GM19372 (cell line): Measurements from ENCODE around the gene FANCF.
"Not testable (repeated sequence)": the region's sequence is repeated elsewhere in the genome, so short reads cannot be mapped to it uniquely, and the experiment has no call there.

Experiments
- ATAC-seq: cut with Tn5 transposase; IDR thresholded peaks from one replicate; pipeline ENCODE4 v1.9.1; 2021; ENCODE audit warnings: mild to moderate bottlenecking, low read depth, moderate library complexity; ENCODE audit not compliant: unreplicated experiment

Gene FANCF, protein sequence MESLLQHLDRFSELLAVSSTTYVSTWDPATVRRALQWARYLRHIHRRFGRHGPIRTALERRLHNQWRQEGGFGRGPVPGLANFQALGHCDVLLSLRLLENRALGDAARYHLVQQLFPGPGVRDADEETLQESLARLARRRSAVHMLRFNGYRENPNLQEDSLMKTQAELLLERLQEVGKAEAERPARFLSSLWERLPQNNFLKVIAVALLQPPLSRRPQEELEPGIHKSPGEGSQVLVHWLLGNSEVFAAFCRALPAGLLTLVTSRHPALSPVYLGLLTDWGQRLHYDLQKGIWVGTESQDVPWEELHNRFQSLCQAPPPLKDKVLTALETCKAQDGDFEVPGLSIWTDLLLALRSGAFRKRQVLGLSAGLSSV

DNA sequence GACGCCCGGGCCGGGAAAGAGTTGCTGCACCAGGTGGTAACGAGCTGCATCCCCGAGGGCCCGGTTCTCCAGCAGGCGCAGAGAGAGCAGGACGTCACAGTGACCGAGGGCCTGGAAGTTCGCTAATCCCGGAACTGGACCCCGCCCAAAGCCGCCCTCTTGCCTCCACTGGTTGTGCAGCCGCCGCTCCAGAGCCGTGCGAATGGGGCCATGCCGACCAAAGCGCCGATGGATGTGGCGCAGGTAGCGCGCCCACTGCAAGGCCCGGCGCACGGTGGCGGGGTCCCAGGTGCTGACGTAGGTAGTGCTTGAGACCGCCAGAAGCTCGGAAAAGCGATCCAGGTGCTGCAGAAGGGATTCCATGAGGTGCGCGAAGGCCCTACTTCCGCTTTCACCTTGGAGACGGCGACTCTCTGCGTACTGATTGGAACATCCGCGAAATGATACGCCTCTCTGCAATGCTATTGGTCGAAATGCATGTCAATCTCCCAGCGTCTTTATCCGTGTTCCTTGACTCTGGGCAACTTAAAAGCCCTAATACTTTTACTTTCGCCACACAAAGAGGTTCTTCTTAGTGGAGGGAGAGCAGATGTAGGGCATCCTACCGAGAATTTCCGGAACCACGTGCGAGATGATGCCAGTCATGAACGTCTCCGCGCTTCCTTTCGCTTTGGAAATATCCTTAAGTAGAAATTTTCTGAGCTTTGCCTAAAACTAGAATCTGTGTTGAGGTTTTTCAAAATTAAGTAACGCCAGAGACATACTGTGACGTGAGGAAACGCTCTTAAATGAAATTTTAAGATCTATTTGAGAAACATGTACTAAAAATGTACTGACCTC, at the start of gene FANCF:
FANCF (minus strand) TSS at position 376 of the 840 bp plus-strand sequence; CDS start at position 363, 13 bp downstream.
- peak; percentile 94 for ATAC-seq

DNA sequence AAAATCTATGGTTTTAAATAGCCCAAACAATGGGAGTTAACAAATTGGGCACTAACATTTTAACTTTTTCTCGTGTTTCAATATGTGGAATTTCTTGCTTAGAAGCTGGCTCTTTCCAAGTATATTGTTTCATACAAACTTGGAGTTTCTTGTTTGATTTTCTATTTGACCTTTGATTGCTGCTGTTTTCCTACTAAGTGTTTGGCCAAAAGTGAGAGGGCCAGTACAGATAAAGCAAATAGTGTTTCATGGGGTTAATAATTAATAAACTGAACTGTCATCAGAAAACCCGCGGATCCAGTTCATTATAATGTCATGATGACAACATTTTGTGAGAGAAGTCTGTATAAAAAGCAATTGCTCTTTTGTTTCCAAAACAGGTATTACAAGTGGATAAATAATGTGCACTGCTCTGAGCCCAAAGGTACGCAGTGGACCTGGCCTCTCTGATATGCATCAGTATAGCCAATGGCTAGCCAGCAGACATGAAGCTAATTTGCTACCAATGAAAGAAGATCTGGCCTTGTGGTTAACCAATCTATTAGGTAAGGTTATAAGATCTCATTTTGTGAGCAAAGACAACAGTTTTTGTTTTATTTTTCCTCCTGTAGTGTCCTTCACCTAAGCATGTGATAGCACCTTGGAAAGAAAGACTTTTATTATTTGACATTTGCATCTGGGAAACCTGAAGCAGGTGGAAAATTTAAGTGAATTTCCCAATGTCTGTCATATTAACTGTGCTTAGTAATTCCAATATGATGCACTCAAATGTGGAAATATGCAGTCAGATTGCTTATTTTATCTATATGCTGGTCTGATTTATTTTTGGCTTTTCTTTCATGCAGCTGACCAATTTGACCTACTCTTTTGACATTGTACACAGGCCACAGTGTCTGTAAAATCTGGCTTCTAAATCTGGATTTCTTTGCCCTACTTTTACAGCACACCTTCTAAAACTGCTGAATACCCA, 49.1 kb upstream of the FANCF start:
- ATAC-seq = no peak

DNA sequence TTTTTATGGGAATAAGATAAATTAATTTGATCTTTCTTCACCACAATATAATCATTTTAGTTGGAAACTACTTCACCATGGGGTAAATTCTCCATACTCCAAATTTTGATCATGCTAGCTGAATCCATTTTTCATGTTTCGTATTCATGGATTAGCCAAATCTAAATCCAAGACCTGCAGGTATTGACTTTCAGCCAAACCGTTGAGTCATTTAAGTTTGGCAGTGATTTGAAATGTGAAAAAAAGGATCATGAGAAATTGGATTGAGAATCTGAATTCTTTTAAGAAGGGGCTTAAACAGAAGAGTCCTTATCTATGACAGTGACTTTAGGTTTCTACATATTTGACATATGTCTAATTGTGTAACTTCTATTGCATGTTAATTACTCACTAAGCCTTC, 46.1 kb upstream of the FANCF start:
- ATAC-seq = no peak

- peak; percentile 24 for ATAC-seq
These were observed 45.2 kb upstream of the FANCF start for GRCh38 chr11:22670830-22671229.

GRCh38 chr11:22669368-22669767, 43.7 kb upstream of the FANCF start:
- no peak for ATAC-seq

GRCh38 chr11:22668005-22668796, 42.6 kb upstream of the FANCF start:
- ATAC-seq = peak; percentile 25

GRCh38 chr11:22666688-22667439, 41.2 kb upstream of the FANCF start:
- ATAC-seq = peak; percentile 60

DNA sequence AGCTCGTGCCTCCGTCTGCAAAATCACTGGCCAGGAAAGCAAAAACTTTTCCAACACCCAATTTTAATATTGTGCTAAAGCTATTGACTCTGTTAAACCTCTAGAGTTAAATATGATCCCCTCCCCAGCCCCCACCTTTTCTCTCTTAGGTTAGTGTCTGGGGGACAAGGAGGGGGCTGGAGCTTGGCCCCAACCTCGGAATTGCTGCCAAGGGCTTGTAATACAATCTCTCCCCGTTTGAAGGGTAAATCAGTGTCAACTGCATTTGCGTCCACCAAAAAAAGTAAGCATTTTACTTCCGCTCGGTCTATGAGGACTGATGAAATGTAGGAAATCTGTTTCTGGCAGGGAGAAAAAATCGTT, 40.7 kb upstream of the FANCF start, which contains the start of gene GAS2:
GAS2 (plus strand) TSS at position 287 of the 363 bp plus-strand sequence. CDS start 8,259 bp downstream, outside the sequence.
- ATAC-seq = peak; percentile 13

DNA sequence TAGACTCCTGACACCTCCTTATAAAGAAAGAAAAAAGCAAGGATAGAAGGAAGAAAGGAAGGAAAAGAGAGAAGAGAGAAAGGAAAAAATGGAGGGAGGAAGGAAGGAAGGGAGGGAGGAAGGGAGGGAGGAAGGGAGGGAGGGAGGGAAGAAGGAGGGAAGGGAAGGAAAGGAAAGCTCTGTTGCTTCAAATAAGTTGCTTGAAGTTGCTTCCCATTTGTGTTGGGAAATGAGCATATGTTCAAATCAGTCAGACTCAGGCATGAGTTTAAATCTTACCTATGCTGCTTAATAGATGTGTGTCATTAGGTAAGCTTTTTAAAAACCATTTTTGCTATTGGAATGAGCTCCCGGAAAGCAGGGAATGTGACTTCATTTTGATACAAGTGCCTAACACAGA, 34.2 kb upstream of the FANCF start:
- ATAC-seq = no peak

DNA sequence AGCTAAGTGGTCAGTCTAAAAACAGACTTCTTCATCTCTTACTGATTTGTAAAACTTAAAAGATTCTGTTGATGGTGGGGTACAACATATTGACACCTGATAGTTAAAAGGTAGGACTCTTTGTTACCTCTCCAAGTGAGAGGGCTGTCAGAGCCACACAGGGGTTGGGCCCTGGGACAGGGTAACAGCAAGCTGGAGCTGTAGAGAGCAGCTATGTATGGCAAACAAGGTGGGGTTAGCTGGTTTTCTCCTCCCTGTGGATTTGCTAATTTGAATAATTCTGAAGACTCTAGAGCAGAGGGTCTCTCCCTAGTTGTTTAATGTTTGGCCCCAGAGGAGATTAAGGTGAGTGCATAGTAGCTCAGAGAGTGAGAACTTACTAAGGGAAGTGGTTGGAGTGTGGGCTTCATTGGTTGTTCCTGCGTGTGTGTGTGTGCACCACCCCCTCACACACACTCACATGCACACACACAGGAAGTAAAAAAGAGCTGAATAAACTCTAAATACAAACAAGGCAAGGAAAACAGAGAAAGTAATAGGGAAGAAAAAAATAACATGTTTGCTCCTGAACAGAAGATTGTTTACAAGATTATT, 31.6 kb upstream of the FANCF start:
- ATAC-seq = peak; percentile 93

GRCh38 chr11:22656130-22656529, 30.5 kb upstream of the FANCF start:
- ATAC-seq = no peak

DNA sequence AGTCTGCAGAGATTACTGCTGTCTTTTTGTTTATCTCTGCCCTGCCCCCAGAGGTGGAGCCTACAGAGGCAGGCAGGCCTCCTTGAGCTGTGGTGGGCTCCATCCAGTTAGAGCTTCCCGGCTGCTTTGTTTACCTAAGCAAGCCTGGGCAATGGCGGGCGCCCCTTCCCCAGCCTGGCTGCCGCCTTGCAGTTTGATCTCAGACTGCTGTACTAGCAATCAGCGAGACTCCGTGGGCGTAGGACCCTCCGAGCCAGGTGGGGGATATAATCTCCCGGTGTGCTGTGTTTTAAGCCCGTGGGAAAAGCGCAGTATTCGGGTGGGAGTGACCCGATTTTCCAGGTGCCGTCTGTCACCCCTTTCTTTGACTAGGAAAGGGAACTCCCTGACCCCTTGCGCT, 26.7 kb upstream of the FANCF start:
- ATAC-seq = not testable (repeated sequence)

GRCh38 chr11:22641559-22641958, 15.9 kb upstream of the FANCF start:
- no peak for ATAC-seq

DNA sequence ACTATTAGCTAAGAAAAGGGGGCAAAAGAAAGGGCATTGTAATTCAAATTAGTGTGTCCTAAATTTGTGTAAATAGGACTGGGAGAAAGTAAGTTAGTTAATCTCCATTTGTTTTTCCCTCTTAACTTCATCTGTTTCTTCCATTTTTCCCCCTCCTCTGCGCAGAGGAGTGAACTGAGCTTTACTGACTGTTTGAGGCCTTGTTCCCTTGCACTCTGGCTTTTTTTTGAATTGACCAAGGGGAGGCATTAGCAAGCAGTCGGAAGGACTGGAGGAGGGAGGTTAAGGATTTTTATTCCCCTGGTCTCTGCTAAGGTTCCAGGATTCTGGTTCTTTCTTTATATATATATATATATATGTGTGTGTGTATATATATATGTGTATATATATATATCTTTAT, 15.2 kb upstream of the FANCF start:
- no peak for ATAC-seq

- ATAC-seq = no peak
These were observed 10.1 kb upstream of the FANCF start for GRCh38 chr11:22635689-22636088.

DNA sequence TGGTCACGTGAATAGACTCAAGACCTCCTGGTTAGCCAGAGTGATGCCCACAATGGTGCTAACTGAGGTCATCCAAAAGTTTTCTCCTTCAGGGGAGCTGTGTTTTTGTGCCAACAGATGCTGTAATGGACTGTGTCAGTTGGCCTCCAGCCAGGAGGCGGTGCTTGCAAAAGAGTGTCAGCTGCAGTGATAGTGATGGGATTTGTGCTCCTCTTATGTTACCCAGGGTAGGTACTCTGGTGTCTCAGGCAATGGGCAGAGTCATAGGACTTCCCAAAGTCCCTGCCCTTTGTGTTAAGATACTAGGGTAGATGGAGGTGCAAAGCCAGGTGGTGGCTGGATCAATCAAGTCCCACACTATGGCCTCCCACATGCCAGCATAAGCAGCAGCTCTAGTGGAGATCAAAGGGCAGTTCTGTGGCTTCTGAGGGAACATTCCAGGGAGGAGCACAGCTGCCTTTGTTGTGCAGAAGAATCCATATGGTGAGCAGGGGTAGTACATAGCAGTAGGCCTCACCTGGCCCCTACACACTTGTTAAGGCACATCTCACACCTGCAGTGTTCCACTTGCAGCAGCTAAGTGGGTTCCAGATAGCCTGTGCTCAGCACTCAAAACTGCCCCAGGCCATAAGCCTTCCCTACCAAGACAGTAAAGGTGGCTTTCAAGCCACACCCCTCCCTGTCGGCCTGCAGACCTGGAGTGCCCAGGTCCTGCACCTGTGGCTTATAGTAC, 9.4 kb upstream of the FANCF start:
- no peak for ATAC-seq

- ATAC-seq = no peak
These were observed 7.8 kb upstream of the FANCF start for GRCh38 chr11:22633354-22633902.

DNA sequence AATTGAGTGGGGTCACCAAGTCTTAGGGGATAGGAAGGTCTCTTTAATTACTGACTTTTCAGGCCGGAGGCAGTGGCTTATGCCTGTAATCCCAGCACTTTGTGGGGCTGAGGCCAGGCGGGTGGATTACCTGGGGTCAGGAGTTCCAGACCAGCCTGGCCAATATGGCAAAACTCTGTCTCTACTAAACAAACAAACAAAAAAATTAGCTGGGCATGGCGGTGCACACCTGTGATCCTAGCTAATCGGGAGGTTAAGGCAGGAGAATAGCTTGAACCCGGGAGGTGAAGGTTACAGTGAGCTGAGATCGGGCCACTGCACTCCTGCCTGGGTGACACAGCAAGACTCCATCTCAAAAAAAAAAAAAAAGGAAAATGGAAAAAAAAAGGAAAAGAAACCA, 1.8 kb upstream of the FANCF start:
- no peak for ATAC-seq
